GM19239 (cell line): ENCODE measurements around the gene IRAK2.
"Not testable (repeated sequence)": the region's sequence is repeated elsewhere in the genome, so short reads cannot be mapped to it uniquely, and the experiment has no call there.

Source experiments
- DNase-seq: peaks from one replicate; pipeline ENCODE4 v3.0.0; 2011; ENCODE audit warnings: low spot score; ENCODE audit not compliant: insufficient read length
- FAIRE-seq: peaks from 2 replicates; lab custom pipeline; 2011; peaks lifted over from hg19 to GRCh38; lab: Jason Lieb, UNC

IRAK2 gene

GRCh38 chr3:10157031-10157430, 7.7 kb upstream of the IRAK2 start:
- DNase-seq: no peak
- FAIRE-seq: no peak

GRCh38 chr3:10158555-10158954, 6.2 kb upstream of the IRAK2 start:
- DNase-seq, FAIRE-seq: not testable (repeated sequence)

GRCh38 chr3:10160346-10160745, 4.4 kb upstream of the IRAK2 start:
- FAIRE-seq (no peak), DNase-seq (no peak)

GRCh38 chr3:10160925-10161324, 3.8 kb upstream of the IRAK2 start:
- DNase-seq (no peak), FAIRE-seq (no peak)

GRCh38 chr3:10162185-10162584, 2.5 kb upstream of the IRAK2 start:
- DNase-seq: no peak
- no peak for FAIRE-seq

GRCh38 chr3:10164201-10164545, 546 bp upstream of the IRAK2 start:
- FAIRE-seq: not testable (repeated sequence)

GRCh38 chr3:10166213-10166604, 1.5 kb downstream of the IRAK2 start:
- FAIRE-seq (no peak), DNase-seq (no peak)

More at GRCh38 chr3:10164201-10164545, 546 bp upstream of the IRAK2 start:
- DNase-seq: not testable (repeated sequence)

- FAIRE-seq (no peak), DNase-seq (no peak)
These were observed 4.3 kb downstream of the IRAK2 start for GRCh38 chr3:10169000-10169496.

- no peak for DNase-seq
- no peak for FAIRE-seq
These were observed 6.3 kb downstream of the IRAK2 start for GRCh38 chr3:10170915-10171478.

GRCh38 chr3:10173095-10173925, 8.6 kb downstream of the IRAK2 start:
- DNase-seq (no peak), FAIRE-seq (no peak)

- FAIRE-seq: peak; percentile 60
- DNase-seq: no peak
These were observed 9.3 kb downstream of the IRAK2 start for GRCh38 chr3:10173926-10174435.

- not testable (repeated sequence) for FAIRE-seq, DNase-seq
These were observed 10.6 kb downstream of the IRAK2 start for GRCh38 chr3:10175334-10175733.

GRCh38 chr3:10176150-10176549, 11.4 kb downstream of the IRAK2 start:
- not testable (repeated sequence) for DNase-seq, FAIRE-seq

GRCh38 chr3:10177737-10178136, 13.0 kb downstream of the IRAK2 start:
- FAIRE-seq (no peak), DNase-seq (no peak)

- DNase-seq (no peak), FAIRE-seq (no peak)
These were observed 14.2 kb downstream of the IRAK2 start for GRCh38 chr3:10178892-10179291.

GRCh38 chr3:10180289-10180688, 15.6 kb downstream of the IRAK2 start:
- DNase-seq (no peak), FAIRE-seq (no peak)

- DNase-seq: no peak
- FAIRE-seq: no peak
These were observed 16.1 kb downstream of the IRAK2 start for GRCh38 chr3:10180738-10181295.

GRCh38 chr3:10182950-10183349, 18.2 kb downstream of the IRAK2 start:
- no peak for FAIRE-seq
- DNase-seq: no peak

GRCh38 chr3:10184250-10184649, 19.5 kb downstream of the IRAK2 start:
- no peak for FAIRE-seq

GRCh38 chr3:10185804-10186762, 21.4 kb downstream of the IRAK2 start:
- DNase-seq (no peak), FAIRE-seq (no peak)

More at GRCh38 chr3:10184250-10184649, 19.5 kb downstream of the IRAK2 start:
- DNase-seq: no peak
